ENCODE measurements around the gene TMEM259.

- TF ChIP-seq EZH2 (IDR thresholded peaks at IDR 0.05; ENCODE audit: low read depth): no peak
- TF ChIP-seq CTCF (conservative IDR thresholded peaks at IDR 0.05): no peak
These were observed 34.8 kb downstream of the TMEM259 start for GRCh38 chr19:986083-986482.
